ENCODE measurements around the gene PTPN14.

The PTPN14 gene

DNA sequence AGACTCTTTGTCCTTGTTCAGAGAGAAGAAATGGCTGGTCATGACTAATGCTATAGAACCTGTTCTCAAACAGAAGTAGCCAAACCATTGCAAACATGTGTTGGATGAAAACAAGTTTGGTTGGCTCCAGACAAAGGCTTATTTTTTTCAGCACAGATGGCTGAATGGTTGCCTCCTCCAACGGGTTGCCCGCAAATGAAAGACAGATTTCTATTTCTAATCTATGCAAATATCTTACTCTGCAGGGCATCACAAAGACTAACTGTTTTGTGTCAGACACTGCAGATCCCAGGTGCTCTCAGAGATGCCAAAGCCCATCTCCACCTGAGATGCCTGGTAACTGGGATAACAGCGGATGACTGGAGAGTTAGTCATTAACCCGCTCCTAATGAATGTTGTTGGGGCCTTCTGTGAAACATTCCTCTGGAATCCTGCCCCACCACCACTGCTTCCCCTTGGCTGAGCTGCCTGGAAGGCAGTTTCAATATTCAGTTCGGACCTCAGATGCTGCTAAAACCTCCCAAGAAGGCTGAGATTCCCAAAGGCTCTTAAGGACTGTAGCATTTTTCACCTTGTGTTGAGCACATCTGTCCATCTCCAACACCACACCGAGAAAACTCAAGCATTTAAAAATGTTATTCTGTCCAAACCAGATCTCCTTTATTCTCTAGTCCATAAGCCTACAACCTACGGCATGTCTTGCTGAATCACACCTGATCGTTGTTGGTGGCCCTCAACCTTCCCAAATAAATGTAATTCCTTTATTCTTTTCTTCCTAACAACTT, 104.4 kb downstream of the PTPN14 start:
- ChIA-PET CTCF (no interaction called here), POLR2A (no interaction called here)
- no peak for DNase-seq (ENCODE audit: extremely low spot score)
- TF ChIP-seq, protein P1, sequence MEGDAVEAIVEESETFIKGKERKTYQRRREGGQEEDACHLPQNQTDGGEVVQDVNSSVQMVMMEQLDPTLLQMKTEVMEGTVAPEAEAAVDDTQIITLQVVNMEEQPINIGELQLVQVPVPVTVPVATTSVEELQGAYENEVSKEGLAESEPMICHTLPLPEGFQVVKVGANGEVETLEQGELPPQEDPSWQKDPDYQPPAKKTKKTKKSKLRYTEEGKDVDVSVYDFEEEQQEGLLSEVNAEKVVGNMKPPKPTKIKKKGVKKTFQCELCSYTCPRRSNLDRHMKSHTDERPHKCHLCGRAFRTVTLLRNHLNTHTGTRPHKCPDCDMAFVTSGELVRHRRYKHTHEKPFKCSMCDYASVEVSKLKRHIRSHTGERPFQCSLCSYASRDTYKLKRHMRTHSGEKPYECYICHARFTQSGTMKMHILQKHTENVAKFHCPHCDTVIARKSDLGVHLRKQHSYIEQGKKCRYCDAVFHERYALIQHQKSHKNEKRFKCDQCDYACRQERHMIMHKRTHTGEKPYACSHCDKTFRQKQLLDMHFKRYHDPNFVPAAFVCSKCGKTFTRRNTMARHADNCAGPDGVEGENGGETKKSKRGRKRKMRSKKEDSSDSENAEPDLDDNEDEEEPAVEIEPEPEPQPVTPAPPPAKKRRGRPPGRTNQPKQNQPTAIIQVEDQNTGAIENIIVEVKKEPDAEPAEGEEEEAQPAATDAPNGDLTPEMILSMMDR (IDR thresholded peaks at IDR 0.05; ENCODE audit: control extremely low read depth, extremely low read depth, low read depth, missing control alignments), result no peak

DNA sequence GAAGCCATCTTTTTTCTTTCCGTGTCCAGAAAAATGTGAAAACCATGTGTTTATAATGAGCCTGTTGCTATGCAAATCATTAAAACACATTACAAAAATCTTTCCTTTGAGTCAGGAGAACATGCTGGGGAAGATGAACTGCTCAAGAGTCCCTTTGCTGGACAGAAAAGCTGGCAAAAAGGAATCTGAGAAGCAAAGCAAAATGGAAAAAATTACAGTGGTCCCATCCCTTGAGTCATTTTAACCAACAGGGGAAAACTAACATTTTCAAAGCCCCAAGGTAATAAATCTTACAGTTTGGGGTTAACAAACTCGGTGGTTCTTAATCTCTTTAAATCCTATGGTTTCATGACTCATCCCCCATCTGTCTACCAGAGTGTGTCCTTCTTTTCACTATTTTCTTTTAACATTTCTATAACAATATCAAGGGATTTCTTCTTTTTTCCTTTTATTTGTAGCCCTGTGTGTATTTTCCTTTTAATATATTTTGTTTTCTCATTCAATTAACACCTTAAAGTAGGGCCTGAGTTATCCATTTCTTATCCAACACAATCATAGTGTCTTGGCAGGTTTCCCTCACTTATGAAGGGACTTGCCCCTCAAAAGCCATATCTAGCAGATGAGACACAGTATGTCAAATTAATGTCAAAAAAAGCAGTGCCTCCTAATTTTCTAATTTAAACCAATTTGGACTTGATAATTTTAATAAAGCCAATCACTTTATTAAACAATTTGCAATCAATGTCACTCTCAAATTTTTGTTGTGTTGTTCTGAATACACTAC, 105.4 kb downstream of the PTPN14 start:
- POLR2A ChIA-PET, result no interaction called here
- TF ChIP-seq, protein P1 (IDR thresholded peaks at IDR 0.05; ENCODE audit: control extremely low read depth, extremely low read depth, low read depth, missing control alignments), result no peak
- CTCF ChIA-PET, result no interaction called here
- no peak for DNase-seq (ENCODE audit: extremely low spot score)

GRCh38 chr1:214445199-214445598, 106.2 kb downstream of the PTPN14 start:
- TF ChIP-seq, protein P1 (IDR thresholded peaks at IDR 0.05; ENCODE audit: control extremely low read depth, extremely low read depth, low read depth, missing control alignments), result no peak
- no peak for DNase-seq (ENCODE audit: extremely low spot score)
- POLR2A ChIA-PET, result no interaction called here
- CTCF ChIA-PET, result interaction anchor here (2.6 kb wide), 1 partner anchor 10 kb away, joined by 16 read pairs; no protein-coding TSS in a partner anchor

- ChIA-PET CTCF (interaction anchor here (1.0 to 2.8 kb wide), 3 partner anchors 11 to 115 kb away, joined by 3 to 16 read pairs (median 11); no protein-coding TSS in a partner anchor), POLR2A (no interaction called here)
- TF ChIP-seq, protein P1 (IDR thresholded peaks at IDR 0.05; ENCODE audit: control extremely low read depth, extremely low read depth, low read depth, missing control alignments), result no peak
- DNase-seq (ENCODE audit: extremely low spot score), result no peak
Observed at GRCh38 chr1:214444182-214444939, 107.0 kb downstream of the PTPN14 start.

DNA sequence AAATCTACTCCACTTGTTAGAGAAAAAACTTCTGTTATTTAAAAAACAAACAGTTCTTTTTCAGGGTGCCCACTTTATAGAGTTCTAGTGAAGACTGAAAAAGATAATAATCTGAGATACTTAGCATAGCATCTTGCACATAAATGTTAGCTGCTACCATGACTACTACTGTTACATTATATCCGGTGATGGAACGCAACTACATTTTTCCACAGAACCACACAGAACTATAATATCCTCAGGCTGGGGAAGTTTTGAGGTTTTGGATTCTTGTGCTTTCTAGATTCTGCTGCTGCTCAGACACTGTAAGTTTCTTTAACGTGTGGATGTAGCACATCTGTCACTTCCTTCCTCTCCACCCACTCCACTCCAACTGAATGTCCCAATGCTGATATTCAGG, 110.3 kb downstream of the PTPN14 start:
- ChIA-PET CTCF (no interaction called here), POLR2A (no interaction called here)
- TF ChIP-seq, protein P1 (IDR thresholded peaks at IDR 0.05; ENCODE audit: control extremely low read depth, extremely low read depth, low read depth, missing control alignments), result no peak
- DNase-seq (ENCODE audit: extremely low spot score), result no peak
